ENCODE measurements around the gene PSORS1C1.
"Not testable (repeated sequence)": the region's sequence is repeated elsewhere in the genome, so short reads cannot be mapped to it uniquely, and the experiment has no call there.

- TF ChIP-seq, protein P1, sequence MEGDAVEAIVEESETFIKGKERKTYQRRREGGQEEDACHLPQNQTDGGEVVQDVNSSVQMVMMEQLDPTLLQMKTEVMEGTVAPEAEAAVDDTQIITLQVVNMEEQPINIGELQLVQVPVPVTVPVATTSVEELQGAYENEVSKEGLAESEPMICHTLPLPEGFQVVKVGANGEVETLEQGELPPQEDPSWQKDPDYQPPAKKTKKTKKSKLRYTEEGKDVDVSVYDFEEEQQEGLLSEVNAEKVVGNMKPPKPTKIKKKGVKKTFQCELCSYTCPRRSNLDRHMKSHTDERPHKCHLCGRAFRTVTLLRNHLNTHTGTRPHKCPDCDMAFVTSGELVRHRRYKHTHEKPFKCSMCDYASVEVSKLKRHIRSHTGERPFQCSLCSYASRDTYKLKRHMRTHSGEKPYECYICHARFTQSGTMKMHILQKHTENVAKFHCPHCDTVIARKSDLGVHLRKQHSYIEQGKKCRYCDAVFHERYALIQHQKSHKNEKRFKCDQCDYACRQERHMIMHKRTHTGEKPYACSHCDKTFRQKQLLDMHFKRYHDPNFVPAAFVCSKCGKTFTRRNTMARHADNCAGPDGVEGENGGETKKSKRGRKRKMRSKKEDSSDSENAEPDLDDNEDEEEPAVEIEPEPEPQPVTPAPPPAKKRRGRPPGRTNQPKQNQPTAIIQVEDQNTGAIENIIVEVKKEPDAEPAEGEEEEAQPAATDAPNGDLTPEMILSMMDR (IDR thresholded peaks at IDR 0.05; ENCODE audit: poor library complexity): not testable (repeated sequence)
- TF ChIP-seq EZH2 (IDR thresholded peaks at IDR 0.05; ENCODE audit: borderline replicate concordance): not testable (repeated sequence)
Observed at GRCh38 chr6:31067891-31068668, 46.5 kb upstream of the PSORS1C1 start.
